Stomach smooth muscle (tissue), 2 donors: ENCODE results near the gene LRRC47.
A peak's percentile ranks its signal among the peaks of the same experiment; 100 is the strongest.
"Not testable (repeated sequence)": the region's sequence is repeated elsewhere in the genome, so short reads cannot be mapped to it uniquely, and the experiment has no call there.

ENCODE experiments used
- H3K27ac ChIP-seq: one replicate; pipeline ENCODE4 v1.7.0; 2013; ENCODE audit warnings: mild to moderate bottlenecking, low read length, inconsistent platforms
- H3K27me3 ChIP-seq, 2 donors: one replicate each; pipeline ENCODE4 v1.7.0; 2013; ENCODE audit warnings: low read length in 2 of 2; ENCODE audit not compliant: insufficient read depth in 2 of 2, control insufficient read depth in 1 of 2
- H3K36me3 ChIP-seq, 2 donors: one replicate each; pipeline ENCODE4 v1.7.0; 2013; ENCODE audit warnings: low read length in 2 of 2; ENCODE audit not compliant: control insufficient read depth in 2 of 2, insufficient read depth in 2 of 2
- H3K4me1 ChIP-seq: one replicate; pipeline ENCODE4 v1.7.0; 2013; ENCODE audit warnings: low read length; ENCODE audit not compliant: control insufficient read depth, insufficient read depth
- H3K4me3 ChIP-seq, 2 donors: one replicate each; pipeline ENCODE4 v1.7.0; 2013; ENCODE audit warnings: low read length in 2 of 2
- H3K9ac ChIP-seq, 2 donors: one replicate each; pipeline ENCODE4 v1.7.0; 2013; ENCODE audit warnings: low read length in 2 of 2, mild to moderate bottlenecking in 1 of 2
- H3K9me3 ChIP-seq, 2 donors: one replicate each; pipeline ENCODE4 v1.7.0; 2013; ENCODE audit warnings: low read length in 2 of 2; ENCODE audit not compliant: control insufficient read depth in 2 of 2
- donor health status: healthy.
- donor health status: Pancreatic carcinoma.

Gene LRRC47

GRCh38 chr1:3800795-3801194, 4.5 kb upstream of the LRRC47 start:
- H3K27me3 ChIP-seq = peaks cover 0 to 11% of the 10 kb centered on the region in 2 donors

DNA sequence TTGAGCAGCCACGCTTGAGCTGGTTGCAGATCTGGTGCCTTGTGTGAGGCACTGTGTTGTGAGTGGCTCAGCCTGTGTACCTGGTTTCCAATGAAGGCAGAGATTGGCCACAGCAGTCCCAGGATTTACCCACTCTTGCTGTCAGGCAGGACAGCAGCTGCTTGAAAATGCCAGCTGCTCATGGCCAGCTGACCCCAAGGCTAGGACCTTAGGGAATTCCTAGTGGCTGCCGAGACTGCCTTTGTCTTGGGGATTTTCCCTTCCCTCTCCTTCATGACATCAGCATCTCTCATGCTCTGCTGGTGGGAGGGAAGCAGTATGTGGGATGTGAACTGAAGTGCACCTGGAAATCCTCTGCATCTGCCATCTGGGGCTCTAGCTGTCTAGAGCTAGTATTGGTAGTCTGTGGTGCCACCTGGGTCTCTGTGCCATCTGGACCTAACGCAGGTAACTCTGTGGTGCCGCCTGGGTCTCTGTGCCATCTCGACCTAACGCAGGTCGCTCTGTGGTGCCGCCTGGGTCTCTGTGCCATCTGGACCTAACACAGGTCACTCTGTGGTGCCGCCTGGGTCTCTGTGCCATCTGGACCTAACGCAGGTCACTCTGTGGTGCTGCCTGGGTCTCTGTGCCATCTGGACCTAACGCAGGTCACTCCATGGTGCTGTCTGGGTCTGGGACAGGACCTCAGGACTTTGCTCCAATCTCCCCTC, 3.8 kb upstream of the LRRC47 start:
- H3K4me3 ChIP-seq = no peak overlapping the region
- H3K9me3 ChIP-seq = no peaks in the 10 kb centered on the region
- peaks cover 12% of the 10 kb centered on the region for H3K4me1 ChIP-seq
- H3K27ac ChIP-seq = no peak overlapping the region
- peaks cover 0 to 11% of the 10 kb centered on the region in 2 donors for H3K27me3 ChIP-seq
- no peaks in the 10 kb centered on the region for H3K36me3 ChIP-seq
- H3K9ac ChIP-seq = no peak overlapping the region

More at GRCh38 chr1:3800795-3801194, 4.5 kb upstream of the LRRC47 start:
- not testable (repeated sequence) for H3K4me3 ChIP-seq, H3K36me3 ChIP-seq, H3K9me3 ChIP-seq, H3K27ac ChIP-seq, H3K9ac ChIP-seq, H3K4me1 ChIP-seq

GRCh38 chr1:3795453-3796214, 664 bp downstream of the LRRC47 start:
- Histone ChIP-seq H3K27ac (peak overlapping the region; percentile 55), H3K27me3 (peaks cover 0 to 7% of the 10 kb centered on the region in 2 donors), H3K36me3 (peaks cover 0 to 3% of the 10 kb centered on the region in 2 donors), H3K9me3 (no peaks in the 10 kb centered on the region), H3K4me1 (peaks cover 38% of the 10 kb centered on the region), H3K4me3 (peak overlapping the region; percentile 82 to 88), H3K9ac (peak overlapping the region; percentile 74 to 83)

DNA sequence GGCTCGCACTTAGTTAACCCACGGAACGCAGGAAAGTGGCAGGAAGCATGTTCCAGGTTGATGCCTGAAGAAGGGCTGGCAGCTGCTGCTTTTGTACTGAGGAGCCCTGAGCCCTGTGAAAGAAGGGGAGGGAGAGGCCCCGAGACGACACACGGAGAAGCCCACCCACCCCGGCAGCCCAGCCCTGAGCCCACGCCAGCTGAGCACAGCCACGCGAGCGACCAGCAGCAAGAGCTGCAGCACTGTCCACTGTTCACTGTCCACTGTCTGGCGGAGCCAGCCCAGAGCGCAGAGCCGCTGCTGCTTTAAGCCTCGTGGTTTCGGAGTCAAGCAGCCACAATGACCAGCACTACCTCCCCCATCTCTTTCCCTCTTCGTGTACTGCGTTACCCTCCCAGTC, 5.3 kb downstream of the LRRC47 start:
- H3K9ac ChIP-seq = no peak overlapping the region
- no peak overlapping the region for H3K27ac ChIP-seq
- H3K27me3 ChIP-seq = no peaks in the 10 kb centered on the region
- H3K36me3 ChIP-seq = peaks cover 19 to 20% of the 10 kb centered on the region in 2 donors
- H3K9me3 ChIP-seq = no peaks in the 10 kb centered on the region
- peaks cover 37% of the 10 kb centered on the region for H3K4me1 ChIP-seq
- no peak overlapping the region for H3K4me3 ChIP-seq

DNA sequence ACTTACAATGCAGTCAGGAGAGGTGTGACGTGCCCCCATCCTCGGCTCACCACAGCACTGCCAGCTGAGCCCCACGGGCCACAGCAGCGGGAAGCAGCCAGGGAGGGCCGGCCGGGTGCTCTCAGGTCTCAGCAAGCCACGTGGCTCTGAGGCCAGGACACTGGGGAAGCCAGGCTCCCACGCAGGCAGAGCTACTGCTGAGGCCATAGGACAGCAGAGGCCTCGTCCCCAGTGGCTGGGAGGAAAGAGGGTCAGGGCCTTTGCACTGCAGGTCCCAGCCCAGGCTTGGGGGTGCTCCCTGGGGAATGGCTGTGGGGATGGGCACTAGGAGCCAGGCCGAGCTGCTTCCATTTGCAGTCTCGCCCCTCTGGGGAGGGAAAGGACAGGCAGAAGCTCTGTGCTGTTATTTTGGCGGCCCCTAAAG, 5.8 kb downstream of the LRRC47 start:
- no peak overlapping the region for H3K4me3 ChIP-seq
- H3K9me3 ChIP-seq = no peaks in the 10 kb centered on the region
- H3K36me3 ChIP-seq = peaks cover 21 to 22% of the 10 kb centered on the region in 2 donors
- peaks cover 33% of the 10 kb centered on the region for H3K4me1 ChIP-seq
- H3K27me3 ChIP-seq = no peaks in the 10 kb centered on the region
- no peak overlapping the region for H3K9ac ChIP-seq
- H3K27ac ChIP-seq = no peak overlapping the region

- Histone ChIP-seq H3K27me3 (no peaks in the 10 kb centered on the region), H3K27ac (no peak overlapping the region), H3K4me1 (peaks cover 24% of the 10 kb centered on the region), H3K9me3 (no peaks in the 10 kb centered on the region), H3K4me3 (no peak overlapping the region), H3K9ac (no peak overlapping the region), H3K36me3 (peaks cover 25 to 28% of the 10 kb centered on the region in 2 donors)
Measured at GRCh38 chr1:3789421-3790300, 6.6 kb downstream of the LRRC47 start.

- H3K4me3 ChIP-seq = no peak overlapping the region
- no peak overlapping the region for H3K27ac ChIP-seq
- H3K9me3 ChIP-seq = no peaks in the 10 kb centered on the region
- H3K4me1 ChIP-seq = peaks cover 19% of the 10 kb centered on the region
- no peaks in the 10 kb centered on the region for H3K27me3 ChIP-seq
- no peak overlapping the region for H3K9ac ChIP-seq
- peaks cover 32 to 35% of the 10 kb centered on the region in 2 donors for H3K36me3 ChIP-seq
Measured at GRCh38 chr1:3788756-3789420, 7.4 kb downstream of the LRRC47 start.

GRCh38 chr1:3787745-3788605, 8.3 kb downstream of the LRRC47 start:
- Histone ChIP-seq H3K27ac (no peak overlapping the region), H3K4me1 (peaks cover 11% of the 10 kb centered on the region), H3K9me3 (no peaks in the 10 kb centered on the region), H3K27me3 (no peaks in the 10 kb centered on the region), H3K4me3 (no peak overlapping the region), H3K9ac (no peak overlapping the region), H3K36me3 (peaks cover 32 to 40% of the 10 kb centered on the region in 2 donors)

DNA sequence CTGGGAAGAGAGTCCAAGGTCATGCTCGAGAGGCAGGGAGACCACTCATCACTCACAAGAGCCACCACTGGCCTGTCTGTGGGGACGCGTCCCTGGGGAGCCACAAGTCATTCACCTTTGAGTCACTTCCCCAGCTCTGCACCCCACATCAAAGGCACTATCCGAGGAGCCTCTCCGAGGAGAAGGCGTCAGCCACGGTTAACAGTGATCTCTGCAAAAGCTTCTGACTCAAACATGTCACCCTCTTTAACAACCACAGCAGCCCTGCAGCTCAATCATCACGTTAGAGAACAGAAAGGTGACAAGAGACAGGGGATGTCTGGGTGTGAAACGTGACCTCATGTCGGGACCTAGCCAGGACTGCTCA, 9.0 kb downstream of the LRRC47 start:
- Histone ChIP-seq H3K36me3 (peaks cover 38 to 46% of the 10 kb centered on the region in 2 donors), H3K27me3 (no peaks in the 10 kb centered on the region), H3K9me3 (no peaks in the 10 kb centered on the region), H3K9ac (no peak overlapping the region), H3K4me1 (peaks cover 11% of the 10 kb centered on the region), H3K4me3 (no peak overlapping the region), H3K27ac (no peak overlapping the region)
